Transverse colon (tissue), 4 donors: ENCODE results near the gene MED23.

Source experiments
- EP300 ChIP-seq: sonication (generic); formaldehyde crosslinking; IDR thresholded peaks from one replicate; pipeline ENCODE4 v1.6.1; 2017; ENCODE audit warnings: antibody characterized with exemption, low read depth
- POLR2A ChIP-seq: fragments of 450-650 bp; IDR thresholded peaks from one replicate; pipeline ENCODE4 v1.6.1; 2016; ENCODE audit warnings: antibody characterized with exemption, mild to moderate bottlenecking, moderate library complexity
- POLR2AphosphoS5 ChIP-seq, 3 donors: sonication (generic); formaldehyde crosslinking; IDR thresholded peaks; one replicate each; pipeline ENCODE4 v1.6.1; 2016; ENCODE audit warnings: antibody characterized with exemption in 3 of 3
- TF ChIP-seq, protein P1 (sequence below), 5 experiments: fragments of 200-600 bp in 3 of 5; fragments of 450-650 bp in 2 of 5; sonication (generic) in 3 of 5; IDR thresholded peaks; 1 replicate in 2 of 5; 2 replicates in 3 of 5; pipeline ENCODE4 v1.5.1; 2016 to 2017; ENCODE audit warnings: antibody characterized with exemption in 5 of 5, inconsistent platforms in 3 of 5, mild to moderate bottlenecking in 2 of 5, moderate library complexity in 1 of 5

- TF ChIP-seq, protein P1, sequence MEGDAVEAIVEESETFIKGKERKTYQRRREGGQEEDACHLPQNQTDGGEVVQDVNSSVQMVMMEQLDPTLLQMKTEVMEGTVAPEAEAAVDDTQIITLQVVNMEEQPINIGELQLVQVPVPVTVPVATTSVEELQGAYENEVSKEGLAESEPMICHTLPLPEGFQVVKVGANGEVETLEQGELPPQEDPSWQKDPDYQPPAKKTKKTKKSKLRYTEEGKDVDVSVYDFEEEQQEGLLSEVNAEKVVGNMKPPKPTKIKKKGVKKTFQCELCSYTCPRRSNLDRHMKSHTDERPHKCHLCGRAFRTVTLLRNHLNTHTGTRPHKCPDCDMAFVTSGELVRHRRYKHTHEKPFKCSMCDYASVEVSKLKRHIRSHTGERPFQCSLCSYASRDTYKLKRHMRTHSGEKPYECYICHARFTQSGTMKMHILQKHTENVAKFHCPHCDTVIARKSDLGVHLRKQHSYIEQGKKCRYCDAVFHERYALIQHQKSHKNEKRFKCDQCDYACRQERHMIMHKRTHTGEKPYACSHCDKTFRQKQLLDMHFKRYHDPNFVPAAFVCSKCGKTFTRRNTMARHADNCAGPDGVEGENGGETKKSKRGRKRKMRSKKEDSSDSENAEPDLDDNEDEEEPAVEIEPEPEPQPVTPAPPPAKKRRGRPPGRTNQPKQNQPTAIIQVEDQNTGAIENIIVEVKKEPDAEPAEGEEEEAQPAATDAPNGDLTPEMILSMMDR (IDR thresholded peaks at IDR 0.05), result no peak
- TF ChIP-seq POLR2AphosphoS5 (IDR thresholded peaks at IDR 0.05) (no peak), POLR2A (no peak), EP300 (no peak)
These were observed 35.1 kb downstream of the MED23 start for GRCh38 chr6:131592935-131593334.
